ENCODE data around the gene RNF224.
A peak's percentile ranks its signal among the peaks of the same experiment; 100 is the strongest.
"Not testable (repeated sequence)": the region's sequence is repeated elsewhere in the genome, so short reads cannot be mapped to it uniquely, and the experiment has no call there.

RNF224 gene

GRCh38 chr9:137228968-137229896 is 1.9 kb downstream of the RNF224 start:
- DNase-seq = no peak

GRCh38 chr9:137229903-137230704 is 2.8 kb downstream of the RNF224 start:
- no peak for DNase-seq

- no peak for DNase-seq
Observed at GRCh38 chr9:137230705-137231371, 3.5 kb downstream of the RNF224 start, which contains the start of gene SLC34A3. SLC34A3 (plus strand) TSS chr9:137230901; CDS start chr9:137231703, 802 bp downstream.

- DNase-seq = no peak
Observed at GRCh38 chr9:137231372-137232039, 4.2 kb downstream of the RNF224 start.

GRCh38 chr9:137232101-137232500 is 4.8 kb downstream of the RNF224 start:
- DNase-seq = no peak

- no peak for DNase-seq
Observed at GRCh38 chr9:137232510-137232909, 5.2 kb downstream of the RNF224 start.

GRCh38 chr9:137233143-137233980 is 6.1 kb downstream of the RNF224 start:
- DNase-seq = no peak

GRCh38 chr9:137234055-137234697 is 6.9 kb downstream of the RNF224 start:
- no peak for DNase-seq

- DNase-seq = no peak
Observed at GRCh38 chr9:137234758-137235423, 7.6 kb downstream of the RNF224 start.

GRCh38 chr9:137235424-137236237 is 8.3 kb downstream of the RNF224 start:
- DNase-seq = no peak

- peak; percentile 93 for DNase-seq
Observed at GRCh38 chr9:137236238-137236935, 9.1 kb downstream of the RNF224 start.

GRCh38 chr9:137236936-137237421 is 9.7 kb downstream of the RNF224 start:
- DNase-seq = no peak

- DNase-seq = peak; percentile 50
Observed at GRCh38 chr9:137237759-137238726, 10.7 kb downstream of the RNF224 start.

- not testable (repeated sequence) for DNase-seq
Observed at GRCh38 chr9:137239541-137240200, 12.4 kb downstream of the RNF224 start.

GRCh38 chr9:137240318-137240840 is 13.1 kb downstream of the RNF224 start:
- peak; percentile 43 for DNase-seq

- DNase-seq = peak; percentile 99
Observed at GRCh38 chr9:137240841-137241489, 13.7 kb downstream of the RNF224 start, which contains the start of gene TUBB4B. TUBB4B (plus strand) TSS chr9:137241287; CDS start chr9:137241361, 74 bp downstream.

Data from NCI-H1436 (cell line).